Stimulated activated CD8-positive, alpha-beta memory T cell treated with anti-CD3 and anti-CD28 coated beads, Interleukin-4, amount 100 ng/mL, for 1 hour (primary cell): ENCODE measurements around the gene LINGO1.
A peak's percentile ranks its signal among the peaks of the same experiment; 100 is the strongest.

Source experiments
- DNase-seq, 2 donors: peaks; one replicate each; pipeline ENCODE4 v3.0.0-alpha.2; 2020; ENCODE audit warnings: low read depth in 2 of 2, low spot score in 1 of 2

Gene LINGO1

DNA sequence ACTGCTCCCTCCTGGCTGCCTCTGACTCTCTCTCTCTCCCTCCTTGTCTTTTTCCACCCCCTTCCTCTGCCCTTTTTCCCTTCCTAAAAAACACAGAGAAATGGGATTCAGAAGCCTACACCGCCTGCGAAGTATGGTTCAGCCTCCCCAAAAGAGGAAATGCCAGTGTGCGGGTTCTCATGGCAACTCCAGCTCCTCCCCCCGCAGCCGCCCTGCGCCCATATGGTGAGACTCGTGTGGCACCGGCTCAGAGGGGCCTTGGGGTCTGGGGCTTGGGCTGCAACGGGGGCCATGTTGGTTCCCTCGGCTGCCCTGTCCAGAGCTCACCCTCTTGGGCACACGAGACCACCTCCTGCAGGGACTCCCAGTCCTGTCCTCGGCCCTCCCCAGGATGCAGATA lies 23.6 kb upstream of the LINGO1 start:
- no peak for DNase-seq

- no peak for DNase-seq
Measured at GRCh38 chr15:77654975-77655374, 22.3 kb upstream of the LINGO1 start.

DNA sequence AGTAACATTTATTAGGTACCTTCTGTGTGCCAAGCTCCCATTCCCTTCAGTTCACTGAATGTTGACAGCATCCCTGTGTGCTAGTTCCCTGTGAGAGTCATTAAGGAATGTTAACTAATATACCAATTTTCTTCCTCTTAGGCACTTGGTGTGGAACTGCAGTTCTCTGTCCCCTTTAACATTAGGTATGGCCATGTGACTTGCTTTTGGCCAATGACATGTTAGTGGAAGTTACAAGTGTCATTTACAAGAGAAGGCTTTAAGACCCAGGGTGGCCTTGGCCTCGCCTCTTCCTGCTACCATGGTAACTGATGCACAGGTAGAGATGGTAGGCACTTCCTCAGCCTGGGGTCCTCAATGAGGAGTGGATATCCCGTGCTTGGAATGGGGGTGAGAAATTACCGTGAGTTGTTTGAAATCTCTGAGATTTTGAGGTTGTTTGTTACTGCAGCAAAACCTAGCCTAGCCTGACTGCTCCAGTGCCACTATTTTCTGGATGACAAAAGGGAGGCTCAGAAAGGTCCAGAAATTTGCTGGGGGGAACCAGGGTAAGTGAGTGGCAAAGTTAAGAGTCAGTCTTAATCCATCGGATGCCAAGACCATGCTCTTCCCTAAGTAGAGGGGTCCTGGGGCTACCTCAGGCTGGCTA lies 21.2 kb upstream of the LINGO1 start:
- DNase-seq: no peak

DNA sequence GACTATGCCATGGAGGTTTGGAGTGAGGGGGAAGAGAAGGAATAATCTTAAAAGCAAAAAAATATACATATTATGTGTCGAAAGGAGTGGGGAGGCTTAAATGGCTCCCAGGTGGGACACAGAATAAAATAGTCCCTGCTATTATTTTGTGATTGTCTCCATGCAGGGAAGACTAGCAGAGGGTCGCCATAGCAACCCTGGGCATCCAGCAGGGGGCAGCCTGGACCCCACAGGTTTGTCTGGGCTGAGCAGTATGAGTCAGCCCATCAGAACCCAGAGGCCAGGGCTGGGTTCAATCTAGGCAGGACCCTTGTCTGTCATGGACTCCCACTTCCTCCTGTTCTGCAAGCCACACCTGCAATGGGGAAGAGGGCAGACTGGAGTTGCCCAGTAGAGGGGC lies 17.6 kb upstream of the LINGO1 start:
- DNase-seq: no peak

- DNase-seq: no peak
Measured at GRCh38 chr15:77649610-77650009, 16.9 kb upstream of the LINGO1 start.

GRCh38 chr15:77649017-77649416 lies 16.3 kb upstream of the LINGO1 start:
- DNase-seq: no peak

DNA sequence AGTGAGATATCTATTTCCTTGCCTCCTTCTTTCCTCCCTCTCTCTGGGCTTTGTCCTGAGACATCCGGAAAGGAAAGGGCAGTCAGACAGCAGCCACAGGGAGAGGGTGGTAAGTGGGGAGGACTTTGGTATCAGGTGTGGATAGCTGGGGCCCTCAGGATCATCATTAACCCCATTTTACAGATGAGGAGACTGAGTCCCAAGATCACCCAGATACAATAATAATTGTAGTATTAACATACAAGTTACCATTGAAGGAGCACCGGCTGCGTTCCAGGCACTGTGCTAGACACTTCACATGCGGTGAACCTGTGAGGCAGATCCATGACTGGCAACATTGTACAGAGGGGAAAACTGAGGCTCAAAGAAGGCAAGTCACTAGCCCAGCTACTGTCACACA lies 15.2 kb upstream of the LINGO1 start:
- DNase-seq: no peak

GRCh38 chr15:77646104-77646694 lies 13.5 kb upstream of the LINGO1 start:
- no peak for DNase-seq

- DNase-seq: no peak
Measured at GRCh38 chr15:77645602-77646001, 12.9 kb upstream of the LINGO1 start.

GRCh38 chr15:77644543-77645247 lies 12.0 kb upstream of the LINGO1 start:
- no peak for DNase-seq

DNA sequence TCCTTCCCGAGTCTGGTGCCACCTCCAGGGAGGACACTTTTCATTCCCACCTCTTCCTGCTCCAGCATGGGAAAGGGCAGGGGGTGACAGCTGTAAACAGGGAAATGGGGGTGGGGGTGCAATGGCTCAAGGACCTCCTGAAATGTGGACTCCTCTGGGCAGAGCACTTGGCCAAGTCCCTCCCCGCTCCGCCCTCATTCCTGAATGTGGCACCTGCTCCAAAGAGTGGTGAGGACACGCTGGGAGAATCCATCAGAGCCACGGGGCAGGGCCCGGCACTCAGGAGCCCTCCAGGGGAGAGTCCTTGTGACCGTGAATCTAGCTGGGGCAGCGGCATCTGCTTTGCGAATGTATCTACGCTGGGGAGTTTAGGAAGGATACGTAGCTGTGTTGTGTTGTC lies 11.1 kb upstream of the LINGO1 start:
- no peak for DNase-seq

DNA sequence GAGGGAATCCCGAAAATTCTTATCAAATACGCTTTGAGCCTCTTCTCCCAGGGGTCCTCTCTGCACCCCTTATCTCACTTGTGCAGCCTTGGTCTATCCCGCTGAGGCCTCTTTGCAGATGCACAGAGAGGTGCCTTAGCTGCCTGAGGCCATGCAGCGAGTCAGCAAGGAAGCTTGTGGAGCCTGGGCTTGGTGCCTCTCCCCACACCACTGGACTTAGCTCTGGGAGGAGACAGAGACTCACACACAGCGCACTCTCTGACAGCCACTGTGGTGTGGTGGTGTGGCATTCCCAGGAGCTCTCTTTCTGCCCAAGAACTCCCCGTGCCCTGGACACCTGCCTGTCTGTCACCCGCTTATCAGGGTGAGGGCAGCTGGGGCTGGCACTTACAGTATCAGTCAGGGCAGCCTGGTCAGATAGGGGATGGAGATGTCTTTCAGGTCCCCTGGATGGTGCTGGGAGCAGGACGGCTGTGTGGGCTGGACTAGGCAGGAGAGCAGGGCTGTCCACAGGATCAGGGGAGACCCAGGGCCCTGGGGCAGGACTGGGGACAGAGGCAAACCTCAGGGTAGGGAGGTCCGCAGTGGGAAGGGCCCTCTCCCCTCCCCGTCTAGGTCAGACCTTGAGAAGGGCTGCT lies 10.2 kb upstream of the LINGO1 start:
- no peak for DNase-seq

DNA sequence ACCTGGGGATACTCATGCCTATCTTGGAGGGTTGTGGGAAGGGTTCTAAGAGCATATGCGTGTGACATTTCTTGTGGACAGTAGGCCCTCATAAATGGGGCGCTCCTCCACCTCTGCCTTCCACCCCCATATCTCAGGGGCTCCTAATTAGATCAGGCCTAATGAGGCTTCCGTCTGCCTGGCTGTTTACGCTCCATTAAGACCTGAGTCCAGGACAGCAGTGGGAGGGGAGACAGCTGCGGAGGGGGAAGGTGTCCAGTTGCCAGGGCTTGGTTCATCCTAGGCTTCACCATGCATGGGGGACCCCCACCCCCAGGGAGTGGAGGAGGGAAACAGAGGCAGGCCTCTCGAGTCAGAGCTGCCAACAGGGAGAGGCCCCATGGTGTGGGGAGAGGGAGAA lies 9.3 kb upstream of the LINGO1 start:
- no peak for DNase-seq

GRCh38 chr15:77640615-77641014 lies 7.9 kb upstream of the LINGO1 start:
- no peak for DNase-seq

GRCh38 chr15:77639431-77639830 lies 6.7 kb upstream of the LINGO1 start:
- no peak for DNase-seq

- no peak for DNase-seq
Measured at GRCh38 chr15:77637851-77638692, 5.4 kb upstream of the LINGO1 start.

DNA sequence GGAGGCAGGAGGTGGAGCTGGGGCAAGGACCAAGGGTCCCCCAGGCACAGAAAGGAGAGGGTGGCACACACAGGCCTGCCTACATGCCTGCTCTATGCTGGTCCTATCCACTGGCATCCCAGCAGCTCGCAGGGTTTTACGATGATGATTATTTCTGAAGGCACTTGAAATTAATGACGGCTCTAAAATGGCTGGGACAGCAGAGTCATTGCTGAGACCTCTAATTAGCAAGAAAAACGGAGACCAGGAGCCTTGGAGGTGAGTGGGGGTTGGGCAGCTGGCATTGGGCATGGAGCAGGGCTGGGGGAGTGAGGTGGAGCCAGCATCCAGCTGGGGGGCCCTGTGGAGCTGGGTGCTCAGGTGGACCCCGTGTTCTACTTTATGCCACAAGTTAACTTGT lies 3.5 kb upstream of the LINGO1 start:
- no peak for DNase-seq

DNA sequence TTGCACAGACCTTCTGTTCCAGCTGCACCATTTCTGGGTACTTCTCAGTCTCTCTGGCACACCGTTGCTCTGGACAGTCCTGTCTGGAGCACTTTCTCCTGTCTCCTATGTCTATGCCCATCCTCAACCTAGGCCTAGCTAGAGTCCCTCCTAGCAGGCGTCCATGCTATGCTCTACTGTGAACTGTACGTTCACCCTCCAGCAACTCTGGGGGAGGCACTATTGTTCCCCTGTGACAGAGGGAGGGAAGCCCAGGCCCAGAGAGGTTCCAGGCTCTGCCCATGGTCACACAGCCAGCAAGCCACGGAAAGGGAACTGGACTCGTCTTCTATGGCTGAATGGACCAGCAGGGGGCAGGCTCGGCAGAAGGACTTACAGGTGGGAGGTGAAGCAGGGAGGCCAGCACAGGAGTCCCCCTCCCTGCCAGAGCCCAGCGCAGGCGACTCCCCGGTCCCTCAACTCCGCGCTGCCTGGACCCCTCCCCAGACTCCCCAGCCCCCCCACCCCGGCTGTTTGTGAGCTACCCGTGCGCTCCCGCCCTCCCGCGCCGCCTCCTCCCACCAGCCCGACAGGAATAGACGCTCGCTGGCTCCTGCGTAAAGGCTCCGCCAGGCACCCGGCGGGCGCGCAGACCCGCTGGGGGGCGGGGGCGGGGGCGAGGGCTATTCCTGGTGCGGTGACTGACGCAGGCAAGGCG lies 1.7 kb upstream of the LINGO1 start:
- peak in 1 of 2 donors; percentile 19 for DNase-seq

DNA sequence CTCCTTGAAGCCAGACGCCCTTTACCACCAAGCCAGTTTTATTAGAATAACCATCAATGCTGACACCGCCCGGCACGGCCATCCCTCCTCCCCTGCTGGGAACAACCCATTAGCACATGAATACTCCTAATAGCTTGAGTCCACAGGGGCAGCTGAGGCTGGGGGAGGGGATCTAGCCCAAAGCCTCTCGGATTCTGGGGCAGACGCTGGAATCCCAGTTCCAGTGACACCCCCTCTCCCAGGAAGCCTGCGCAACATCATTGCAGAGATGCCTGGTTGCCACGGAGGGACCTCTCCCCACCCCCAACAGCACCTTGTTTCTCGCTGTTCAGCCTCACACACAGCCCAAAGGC lies 1.2 kb upstream of the LINGO1 start:
- no peak for DNase-seq

GRCh38 chr15:77633134-77633912 lies 611 bp upstream of the LINGO1 start:
- peak in 1 of 2 donors; percentile 20 for DNase-seq
